LoVo (cell line): ENCODE results near the gene COX6B2.
"Not testable (repeated sequence)": the region's sequence is repeated elsewhere in the genome, so short reads cannot be mapped to it uniquely, and the experiment has no call there.

Experiments
- DNase-seq: peaks from one replicate; pipeline ENCODE4 v3.0.0-alpha.2; 2016; ENCODE audit warnings: low spot score

COX6B2 gene, protein sequence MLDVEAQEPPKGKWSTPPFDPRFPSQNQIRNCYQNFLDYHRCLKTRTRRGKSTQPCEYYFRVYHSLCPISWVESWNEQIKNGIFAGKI

DNA sequence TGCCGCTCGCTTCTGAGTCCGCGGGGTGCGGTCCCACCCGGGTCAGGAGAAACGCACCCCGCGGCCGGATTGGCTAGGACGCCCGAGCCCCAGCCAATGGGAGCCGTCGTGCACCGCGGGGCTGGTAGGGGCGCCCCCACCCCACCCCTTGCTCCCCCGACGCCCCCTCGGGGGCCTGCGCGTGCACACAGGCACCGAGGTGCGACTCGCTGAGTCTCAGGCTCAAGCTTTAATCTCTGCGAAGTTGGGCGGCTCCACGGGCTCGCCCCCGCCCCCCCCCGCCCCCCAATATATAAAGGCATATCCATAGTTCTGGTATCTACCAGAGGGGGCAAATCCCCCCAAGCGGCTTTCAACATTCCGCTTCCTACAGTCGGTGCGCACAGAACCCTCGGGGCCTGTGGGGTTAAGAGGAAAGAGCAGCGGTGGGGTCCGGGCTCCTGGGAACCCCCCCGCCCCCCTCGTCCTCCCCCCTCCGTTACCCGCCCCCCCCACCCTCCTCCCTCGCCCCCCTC is at the start of gene COX6B2:
Gene COX6B2 (minus strand): TSS at position 22 of the 515 bp plus-strand sequence. CDS start 198 bp downstream, outside the sequence.
- DNase-seq: no peak

DNA sequence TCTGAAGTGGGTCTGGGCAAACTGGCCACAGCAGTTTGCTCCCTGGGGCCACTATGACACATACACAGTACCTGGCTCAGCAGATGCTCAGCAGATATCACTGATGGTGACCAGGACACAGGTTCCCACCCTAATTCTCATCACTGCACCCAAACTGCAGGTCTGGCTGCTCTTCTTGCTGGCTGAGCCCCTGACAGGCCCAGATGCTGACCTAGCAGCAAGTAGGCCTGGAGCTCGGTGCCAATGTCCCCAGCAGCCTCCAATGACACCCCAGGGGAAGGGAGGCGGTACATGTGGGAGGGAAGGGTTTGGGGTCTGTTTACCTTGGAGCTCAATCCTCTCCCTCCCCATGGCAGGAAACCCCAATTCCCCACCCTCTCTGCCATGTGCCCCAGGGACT is 48.0 kb upstream of the COX6B2 start:
- no peak for DNase-seq

GRCh38 chr19:55401390-55401789 is 46.9 kb upstream of the COX6B2 start:
- DNase-seq: not testable (repeated sequence)

DNA sequence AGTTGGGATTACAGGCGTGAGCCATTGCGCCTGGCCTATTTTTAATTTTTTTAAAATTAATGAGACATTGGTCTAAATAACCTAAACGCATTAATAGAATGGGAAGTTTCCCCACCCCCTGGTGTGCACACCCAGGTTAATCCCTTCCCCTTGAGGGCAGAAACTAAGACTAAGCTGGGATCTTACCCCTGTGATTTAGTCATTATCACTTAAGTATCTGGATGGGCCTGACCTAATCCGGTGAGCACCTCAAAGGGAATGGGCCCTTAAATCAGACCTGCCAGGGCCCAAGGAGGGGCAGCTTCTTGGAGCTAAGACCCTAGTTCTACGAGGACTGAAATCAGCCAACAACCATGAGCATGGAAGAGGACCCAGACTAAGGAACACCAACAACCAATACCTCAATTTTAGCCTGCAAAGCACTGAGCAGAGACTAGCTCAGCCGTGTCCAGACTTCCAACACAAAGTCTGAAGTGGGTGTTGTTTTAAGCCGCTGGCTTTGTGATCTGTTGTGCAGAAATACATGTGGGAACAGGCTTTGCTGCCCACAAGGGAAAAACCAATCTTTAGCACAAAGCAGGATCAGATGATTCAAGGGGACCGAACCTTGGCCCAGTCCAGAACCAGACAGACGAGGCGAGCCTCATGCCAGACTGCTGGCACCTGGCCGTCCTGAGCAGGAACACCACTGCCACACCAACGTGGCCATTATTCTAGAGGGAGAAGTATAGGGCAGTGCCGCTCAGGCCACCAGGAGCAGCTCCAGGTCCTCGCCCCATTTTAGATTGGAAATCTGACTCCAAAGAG is 46.0 kb upstream of the COX6B2 start:
- no peak for DNase-seq

- no peak for DNase-seq
Observed at GRCh38 chr19:55398200-55398925, 43.8 kb upstream of the COX6B2 start.

DNA sequence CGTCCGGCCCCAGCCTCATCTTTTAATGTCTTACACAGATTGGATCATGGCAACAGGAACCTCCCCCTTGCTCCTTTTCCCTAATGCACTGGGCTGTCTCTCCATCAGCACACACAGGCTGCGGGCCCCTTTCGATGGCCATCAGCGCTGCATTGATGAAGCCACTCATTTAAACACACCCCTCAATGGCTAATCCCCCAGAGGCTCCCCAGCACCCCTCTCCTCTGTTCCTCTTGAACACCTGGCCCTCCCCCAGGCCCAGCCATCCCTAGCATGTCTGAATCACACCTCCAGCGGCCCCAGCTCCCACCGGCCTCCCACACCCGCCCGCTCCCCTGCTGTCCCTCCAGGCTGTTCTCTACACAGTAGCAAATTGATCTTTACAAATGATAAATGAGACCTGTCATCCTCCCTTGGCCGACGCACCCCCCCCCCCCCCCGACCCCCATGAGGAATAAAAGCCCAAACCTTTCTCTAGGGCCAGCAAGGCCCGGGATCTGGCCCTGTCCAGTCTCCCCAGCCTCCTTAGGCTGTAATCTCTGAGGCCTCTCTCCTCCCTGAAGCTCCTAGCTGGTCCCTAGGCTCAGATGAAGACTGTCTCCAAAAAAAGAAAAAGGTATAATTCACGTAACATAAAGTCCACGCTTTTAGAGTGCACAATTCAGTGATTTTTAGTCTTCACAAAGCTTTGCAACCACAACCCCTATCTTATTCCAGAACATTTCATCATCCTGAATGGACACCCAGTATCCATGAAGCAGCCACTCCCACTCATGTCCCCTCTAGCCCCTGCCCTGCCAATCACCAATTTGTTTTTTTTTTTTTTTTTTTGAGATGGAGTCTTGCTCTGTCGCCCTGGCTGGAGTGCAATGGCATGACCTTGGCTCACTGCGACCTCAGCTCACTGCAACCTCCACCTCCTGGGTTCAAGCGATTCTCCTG is 38.6 kb upstream of the COX6B2 start:
- no peak for DNase-seq

GRCh38 chr19:55391702-55392615 is 37.4 kb upstream of the COX6B2 start:
- DNase-seq: no peak

GRCh38 chr19:55391191-55391670 is 36.7 kb upstream of the COX6B2 start:
- no peak for DNase-seq

GRCh38 chr19:55390461-55390880 is 36.0 kb upstream of the COX6B2 start:
- no peak for DNase-seq

- no peak for DNase-seq
Observed at GRCh38 chr19:55389386-55390317, 35.1 kb upstream of the COX6B2 start.

DNA sequence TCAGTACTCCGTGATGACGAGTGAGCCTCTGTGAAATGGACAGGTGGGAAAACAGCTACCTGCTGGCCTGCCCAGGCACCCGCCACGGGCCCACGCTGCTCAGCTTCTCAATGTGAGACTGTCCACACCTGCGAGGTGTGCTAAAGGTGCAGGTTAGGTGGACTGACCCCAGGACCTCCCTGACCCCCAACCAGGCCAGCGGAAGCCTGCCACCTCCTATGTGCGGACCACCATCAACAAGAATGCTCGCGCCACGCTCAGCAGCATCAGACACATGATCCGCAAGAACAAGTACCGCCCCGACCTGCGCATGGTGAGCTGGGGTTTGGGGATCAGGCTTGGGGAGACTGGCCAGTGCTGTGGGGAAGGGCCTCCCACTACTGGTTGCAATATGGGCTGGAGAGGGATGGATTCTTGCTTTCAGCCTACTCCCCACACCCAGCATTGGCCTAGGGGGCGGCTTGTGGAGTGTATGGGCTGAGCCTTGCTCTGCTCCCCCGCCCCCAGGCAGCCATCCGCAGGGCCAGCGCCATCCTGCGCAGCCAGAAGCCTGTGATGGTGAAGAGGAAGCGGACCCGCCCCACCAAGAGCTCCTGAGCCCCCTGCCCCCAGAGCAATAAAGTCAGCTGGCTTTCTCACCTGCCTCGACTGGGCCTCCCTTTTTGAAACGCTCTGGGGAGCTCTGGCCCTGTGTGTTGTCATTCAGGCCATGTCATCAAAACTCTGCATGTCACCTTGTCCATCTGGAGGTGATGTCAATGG is 33.4 kb upstream of the COX6B2 start:
- no peak for DNase-seq

- DNase-seq: no peak
Observed at GRCh38 chr19:55386493-55386971, 32.0 kb upstream of the COX6B2 start.

DNA sequence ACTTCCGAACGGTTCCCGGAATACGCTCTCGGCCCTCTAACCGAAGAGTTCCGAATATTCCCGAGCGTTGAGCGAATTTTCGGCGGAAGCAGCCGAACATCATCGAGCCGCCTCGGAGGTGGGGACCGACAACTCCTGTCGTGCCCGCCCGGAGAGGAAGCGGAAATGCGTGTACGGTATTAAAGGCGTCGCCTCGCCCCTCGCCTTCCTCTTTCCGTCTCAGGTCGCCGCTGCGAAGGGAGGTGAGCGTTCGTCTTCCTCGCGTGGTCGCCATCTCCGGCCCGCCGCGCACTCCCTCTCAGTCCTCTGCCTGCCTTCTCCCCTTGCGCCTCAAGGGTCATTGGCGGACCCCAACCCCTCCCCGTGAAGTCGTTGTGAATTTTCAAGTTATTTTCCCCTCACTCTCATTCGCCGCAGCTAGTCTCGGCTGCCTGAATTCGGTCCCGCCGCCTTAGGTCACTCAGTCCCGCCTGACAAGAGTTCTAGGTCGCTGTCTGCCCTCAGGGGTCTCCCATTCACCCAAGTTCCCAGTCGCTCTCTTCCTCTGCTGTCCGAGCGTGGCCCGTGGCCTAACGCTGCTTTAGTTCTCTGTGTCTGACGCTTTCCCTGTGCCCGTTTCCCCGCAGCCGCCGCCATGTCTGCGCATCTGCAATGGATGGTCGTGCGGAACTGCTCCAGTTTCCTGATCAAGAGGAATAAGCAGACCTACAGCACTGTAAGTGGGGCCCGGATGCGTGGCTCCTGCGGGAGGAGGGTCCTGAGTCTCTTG is 31.4 kb upstream of the COX6B2 start, which contains the start of gene RPL28:
Gene RPL28 (plus strand): TSS at position 209 of the 769 bp plus-strand sequence. CDS start 426 bp downstream, at position 635.
- peak; percentile 98 for DNase-seq

- peak; percentile 92 for DNase-seq
Observed at GRCh38 chr19:55384920-55385723, 30.6 kb upstream of the COX6B2 start.

DNA sequence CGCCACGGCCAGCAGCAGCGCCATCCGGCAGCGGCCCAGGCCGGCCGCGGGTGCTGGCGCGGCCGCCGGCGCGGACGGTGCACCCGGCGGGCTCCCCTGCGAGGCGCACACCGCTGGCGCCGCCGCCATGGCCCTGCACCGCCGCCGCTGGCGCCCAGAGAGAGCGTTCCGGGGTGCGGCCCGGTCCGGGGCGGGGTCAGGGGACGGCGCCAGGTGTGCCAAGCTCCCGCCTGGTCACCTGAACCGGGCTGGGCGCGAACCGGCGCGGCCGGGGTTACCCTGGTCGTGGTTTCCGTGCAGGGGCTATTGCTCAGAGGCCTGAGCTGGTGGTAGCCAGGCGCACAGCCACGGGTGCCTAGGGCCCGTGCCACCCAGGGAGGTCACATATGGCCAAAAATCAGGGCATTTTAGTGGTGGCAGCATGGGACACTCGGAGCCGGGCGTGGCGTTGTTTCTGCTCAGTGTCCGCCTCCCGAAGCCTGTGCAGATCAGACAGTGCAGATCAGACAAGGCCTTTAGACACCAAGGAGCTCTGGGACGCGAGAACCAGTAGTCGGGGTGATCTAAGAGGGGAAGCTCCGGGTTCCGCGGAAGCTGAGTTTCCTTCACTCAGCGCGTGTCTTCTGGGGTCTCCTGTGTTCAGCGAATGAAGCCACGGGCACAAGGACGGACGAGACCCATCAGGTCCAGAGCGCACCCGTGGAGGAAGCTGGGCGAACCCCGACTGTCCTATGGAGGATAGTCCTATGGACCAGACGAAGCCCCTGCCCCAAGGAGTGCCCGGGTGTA is 29.8 kb upstream of the COX6B2 start, which contains the start of gene TMEM238:
Gene TMEM238 (minus strand): TSS at position 162 of the 789 bp plus-strand sequence. CDS start 33 bp downstream, at position 129.
- peak; percentile 56 for DNase-seq
